Body of pancreas (tissue), 4 donors: ENCODE measurements around the gene DYNC2LI1. TPM values are rescaled to one million over a fixed set of nuclear protein-coding genes. Genes with fewer than 3 reads are reported as not detected.

ENCODE experiments used
- ATAC-seq: fragments of 150-250 bp; one replicate; pipeline ENCODE4 v1.9.1; 2016
- DNase-seq, 4 donors: peaks; one replicate each; pipeline ENCODE4 v3.0.0-alpha.2; 2019
- H3K27ac ChIP-seq, 4 donors: fragments of 200-600 bp; sonication (generic); 1 replicate in 3 of 4; 2 replicates in 1 of 4; pipeline versions ENCODE4 v1.5.1 to v1.6.1; 2016 to 2019; ENCODE audit warnings: mild to moderate bottlenecking in 1 of 4, mixed read lengths in 1 of 4, moderate library complexity in 1 of 4
- H3K27me3 ChIP-seq, 2 donors: fragments of 200-600 bp; sonication (generic); one replicate each; pipeline ENCODE4 v1.6.0; 2016; ENCODE audit warnings: mild to moderate bottlenecking in 1 of 2
- H3K36me3 ChIP-seq, 2 donors: fragments of 200-600 bp; sonication (generic); replicated peaks in 1 of 2; 2 replicates each; pipeline ENCODE4 v1.5.1; 2016; ENCODE audit warnings: low read depth in 2 of 2; ENCODE audit not compliant: insufficient read depth in 1 of 2
- H3K4me1 ChIP-seq: fragments of 200-600 bp; sonication (generic); one replicate; pipeline ENCODE4 v1.6.0; 2016
- H3K4me3 ChIP-seq, 2 donors: fragments of 200-600 bp; sonication (generic); 1 replicate in 1 of 2; 2 replicates in 1 of 2; pipeline ENCODE4 v1.5.1; 2016 to 2019
- H3K9me3 ChIP-seq, 3 donors: fragments of 200-600 bp; sonication (generic); 1 replicate in 2 of 3; 2 replicates in 1 of 3; pipeline ENCODE4 v1.5.1; 2016
- CTCF ChIP-seq, 7 experiments: fragments of 450-650 bp in 4 of 7; fragments of 200-600 bp in 3 of 7; sonication (generic) in 3 of 7; IDR thresholded peaks; one replicate each; pipeline ENCODE4 v1.5.1; 2016 to 2019; ENCODE audit warnings: antibody characterized with exemption in 7 of 7
- POLR2A ChIP-seq, 3 donors: fragments of 450-650 bp; IDR thresholded peaks; one replicate each; pipeline ENCODE4 v1.6.1; 2016; ENCODE audit warnings: antibody characterized with exemption in 3 of 3, mild to moderate bottlenecking in 2 of 3
- WGBS, 2 donors: methylation state at CpG; one replicate each; pipeline ENCODE4 v1.1.5; 2017; 5-methylcytosine and 5-hydroxymethylcytosine counted together
- intact Hi-C: fragments of 100-400 bp; cut with DNase I; formaldehyde crosslinking; loops from one replicate; pipeline ENCODE4 v1.15.1; 2023
- total RNA-seq, 2 donors: library from RNA; depleted of rRNA; stranded (reverse); fragments of >200 nt; gene quantifications; one replicate each; pipeline ENCODE4 v1.1.0, GENCODE V29; 2016

DYNC2LI1 gene
- total RNA-seq, 2 donors from 2014 or later = 21.0 to 21.4 TPM

GRCh38 chr2:43788646-43789045 is 14.8 kb downstream of the DYNC2LI1 start:
- ATAC-seq (no peak), DNase-seq (no peak)
- Histone ChIP-seq H3K27me3 (no peaks in the 10 kb centered on the region), H3K27ac (no peak overlapping the region), H3K4me3 (no peak overlapping the region), H3K4me1 (no peaks in the 10 kb centered on the region), H3K9me3 (no peaks in the 10 kb centered on the region), H3K36me3 (peaks cover 0 to 3% of the 10 kb centered on the region in 2 donors)
- intact Hi-C loops = no loop called here
- TF ChIP-seq POLR2A (IDR thresholded peaks at IDR 0.05) (no peak), CTCF (IDR thresholded peaks at IDR 0.05) (no peak)
- WGBS, 2 donors = 100% methylated on average over 1 of the region's 1 CpG

DNA sequence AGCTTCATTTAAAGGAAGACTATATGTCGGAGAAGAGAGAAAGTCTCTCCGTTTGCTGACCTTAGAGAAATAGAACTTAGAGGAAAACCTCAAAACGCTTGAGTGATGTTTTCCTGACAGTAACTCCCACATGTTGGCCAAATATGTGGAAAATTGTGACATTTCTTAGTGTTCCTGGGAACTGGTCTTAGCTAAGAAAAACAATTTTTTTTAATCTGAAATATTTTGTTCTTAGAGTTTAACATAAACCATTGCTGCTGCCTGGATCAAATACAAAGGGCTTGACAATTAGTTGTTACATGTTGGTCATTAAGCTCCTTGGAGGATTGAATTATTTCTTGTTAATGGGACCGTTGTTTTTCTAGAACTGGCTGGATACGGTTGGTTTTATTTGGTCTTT is 16.3 kb downstream of the DYNC2LI1 start:
- Histone ChIP-seq H3K9me3 (no peaks in the 10 kb centered on the region), H3K36me3 (peaks cover 0 to 3% of the 10 kb centered on the region in 2 donors), H3K4me3 (no peak overlapping the region), H3K27me3 (no peaks in the 10 kb centered on the region), H3K27ac (no peak overlapping the region), H3K4me1 (no peaks in the 10 kb centered on the region)
- intact Hi-C loops = no loop called here
- ATAC-seq (peak; percentile 48), DNase-seq (no peak)
- WGBS, 2 donors = 82 to 86% methylated on average over 5 of the region's 5 CpGs
- TF ChIP-seq POLR2A (IDR thresholded peaks at IDR 0.05) = no peak
- no peak for TF ChIP-seq CTCF (IDR thresholded peaks at IDR 0.05)

GRCh38 chr2:43791035-43791765 is 17.4 kb downstream of the DYNC2LI1 start:
- intact Hi-C loops = no loop called here
- Histone ChIP-seq H3K36me3 (peaks cover 0 to 5% of the 10 kb centered on the region in 2 donors), H3K27ac (no peak overlapping the region), H3K27me3 (no peaks in the 10 kb centered on the region), H3K9me3 (no peaks in the 10 kb centered on the region), H3K4me3 (no peak overlapping the region), H3K4me1 (no peaks in the 10 kb centered on the region)
- no peak for DNase-seq
- 88 to 89% methylated on average over 2 of the region's 2 CpGs for WGBS, 2 donors
- TF ChIP-seq POLR2A (IDR thresholded peaks at IDR 0.05) (no peak), CTCF (IDR thresholded peaks at IDR 0.05) (no peak)
- ATAC-seq = no peak

DNA sequence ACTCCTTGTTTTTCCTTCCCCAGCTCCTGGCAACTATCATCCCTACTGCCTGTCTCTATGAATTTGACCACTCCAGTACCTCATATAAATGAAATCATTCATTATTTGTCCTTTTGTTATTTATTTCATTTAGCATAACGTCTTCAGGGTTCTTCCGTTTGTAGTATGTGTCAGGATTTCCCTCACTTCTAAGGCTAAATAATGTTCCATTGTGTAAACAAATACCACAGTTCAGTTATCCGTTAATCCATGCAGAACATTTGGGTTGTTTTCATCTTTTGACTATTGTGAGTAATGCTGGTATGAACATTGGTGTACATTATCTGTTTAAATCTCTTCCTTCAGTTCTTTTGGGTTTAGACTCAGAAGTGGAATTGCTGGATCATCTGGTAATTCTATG is 18.8 kb downstream of the DYNC2LI1 start:
- TF ChIP-seq CTCF (IDR thresholded peaks at IDR 0.05) = no peak
- no peak for TF ChIP-seq POLR2A (IDR thresholded peaks at IDR 0.05)
- Histone ChIP-seq H3K4me1 (no peaks in the 10 kb centered on the region), H3K36me3 (peaks cover 0 to 5% of the 10 kb centered on the region in 2 donors), H3K27me3 (no peaks in the 10 kb centered on the region), H3K27ac (no peak overlapping the region), H3K4me3 (no peak overlapping the region), H3K9me3 (no peaks in the 10 kb centered on the region)
- ATAC-seq = no peak
- DNase-seq = no peak
- intact Hi-C loops = no loop called here
- WGBS, 2 donors = 63 to 69% methylated on average over 3 of the region's 3 CpGs

DNA sequence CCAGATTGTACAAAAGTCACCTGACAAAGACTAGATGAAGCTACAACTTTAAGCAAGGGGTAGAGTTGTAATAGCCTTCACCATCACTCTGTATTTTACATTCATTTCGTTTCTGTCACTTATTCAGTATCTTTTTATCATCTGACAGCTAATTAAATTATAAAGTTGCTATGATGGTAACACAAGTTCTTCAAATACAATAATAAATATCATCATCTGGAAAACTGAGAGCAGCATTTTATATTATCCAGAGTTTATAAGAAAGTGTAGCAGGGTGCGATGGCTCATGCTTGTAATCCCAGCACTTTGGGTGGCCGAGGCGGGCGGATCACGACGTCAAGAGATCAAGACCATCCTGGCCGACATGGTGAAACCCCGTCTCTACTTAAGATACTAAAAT is 21.1 kb downstream of the DYNC2LI1 start:
- intact Hi-C loops = no loop called here
- no peaks in the 10 kb centered on the region for H3K27me3 ChIP-seq
- H3K4me1 ChIP-seq = no peaks in the 10 kb centered on the region
- TF ChIP-seq CTCF (IDR thresholded peaks at IDR 0.05) (no peak), POLR2A (IDR thresholded peaks at IDR 0.05) (no peak)
- H3K4me3 ChIP-seq = no peak overlapping the region
- WGBS, 2 donors = 91 to 93% methylated on average over 9 of the region's 9 CpGs
- H3K27ac ChIP-seq = no peak overlapping the region
- DNase-seq = no peak
- ATAC-seq = no peak
- peaks cover 0 to 2% of the 10 kb centered on the region in 2 donors for H3K36me3 ChIP-seq
- no peaks in the 10 kb centered on the region for H3K9me3 ChIP-seq
